Keratinocyte (primary cell): ENCODE measurements around the gene SOX10. TPM values are rescaled to one million over a fixed set of nuclear protein-coding genes. Genes with fewer than 3 reads are reported as not detected.

Experiments used
- DNase-seq: peaks from one replicate; pipeline ENCODE4 v3.0.0-alpha.2; 2011; ENCODE audit warnings: low read depth, missing footprints, low spot score
- FAIRE-seq: peaks from 2 replicates; lab custom pipeline; 2011; peaks lifted over from hg19 to GRCh38; lab: Jason Lieb, UNC
- H2AFZ ChIP-seq: 2 replicates; pipeline ENCODE4 v1.6.0; 2012; ENCODE audit warnings: low read length, control low read depth, inconsistent platforms; ENCODE audit not compliant: control insufficient read depth
- H3K27ac ChIP-seq: 2 replicates; pipeline ENCODE4 v1.5.1; 2011; ENCODE audit warnings: low read length; ENCODE audit not compliant: control insufficient read depth, insufficient read depth
- H3K27me3 ChIP-seq: 3 replicates; pipeline ENCODE4 v1.6.0; 2011; ENCODE audit warnings: low read length; ENCODE audit not compliant: control insufficient read depth, insufficient read depth; ENCODE audit errors: extremely low read depth
- H3K36me3 ChIP-seq, 2 experiments: 2 replicates in 1 of 2; 3 replicates in 1 of 2; pipeline ENCODE4 v1.5.1; 2011; ENCODE audit warnings: low read length in 2 of 2, mild to moderate bottlenecking in 1 of 2; ENCODE audit not compliant: control insufficient read depth in 2 of 2, insufficient read depth in 2 of 2; ENCODE audit errors: extremely low read depth in 1 of 2
- H3K4me1 ChIP-seq: 3 replicates; pipeline ENCODE4 v1.5.1; 2011; ENCODE audit warnings: low read length; ENCODE audit not compliant: control insufficient read depth, insufficient read depth; ENCODE audit errors: extremely low read depth
- H3K4me2 ChIP-seq: 3 replicates; pipeline ENCODE4 v1.6.0; 2011; ENCODE audit warnings: low read depth, low read length; ENCODE audit not compliant: control insufficient read depth, insufficient read depth; ENCODE audit errors: extremely low read depth
- H3K4me3 ChIP-seq, 3 experiments: fragments of 200-600 bp in 1 of 3; sonication (generic) in 1 of 3; 2 replicates in 2 of 3; 3 replicates in 1 of 3; pipeline ENCODE4 v1.5.1; 2011 to 2016; ENCODE audit warnings: low read length in 3 of 3, mild to moderate bottlenecking in 3 of 3, control low read depth in 2 of 3, inconsistent platforms in 1 of 3, low read depth in 1 of 3, mixed read lengths in 1 of 3, mixed run types in 1 of 3, moderate library complexity in 1 of 3; ENCODE audit not compliant: control insufficient read depth in 2 of 3, insufficient read depth in 2 of 3; ENCODE audit errors: extremely low read depth in 1 of 3
- H3K79me2 ChIP-seq: 2 replicates; pipeline ENCODE4 v1.6.0; 2012; ENCODE audit warnings: low read length; ENCODE audit not compliant: control insufficient read depth, insufficient read depth
- H3K9ac ChIP-seq: 3 replicates; pipeline ENCODE4 v1.6.0; 2011; ENCODE audit warnings: low read length; ENCODE audit not compliant: control insufficient read depth, insufficient read depth; ENCODE audit errors: extremely low read depth
- H3K9me1 ChIP-seq: 3 replicates; pipeline ENCODE4 v1.6.0; 2011; ENCODE audit warnings: low read length; ENCODE audit not compliant: control insufficient read depth, insufficient read depth; ENCODE audit errors: extremely low read depth
- H3K9me3 ChIP-seq: 2 replicates; pipeline ENCODE4 v1.5.1; 2012; ENCODE audit warnings: low read depth, low read length; ENCODE audit not compliant: control insufficient read depth
- H4K20me1 ChIP-seq: 3 replicates; pipeline ENCODE4 v1.6.0; 2011; ENCODE audit warnings: low read length; ENCODE audit not compliant: control insufficient read depth, insufficient read depth; ENCODE audit errors: extremely low read depth
- EZH2 ChIP-seq: IDR thresholded peaks from one replicate; pipeline ENCODE4 v1.6.1; 2012; ENCODE audit warnings: inconsistent platforms, mild to moderate bottlenecking, low read length, moderate library complexity
- dilution Hi-C: fragments of 300-500 bp; cut with MboI; formaldehyde crosslinking; loops from one replicate; pipeline ENCODE4 v1.7.0; 2020; ENCODE audit warnings: low sequenced_read_pairs; ENCODE audit not compliant: extremely low pct_ligation_motif_present
- polyA plus RNA-seq, 5 experiments: library from polyadenylated mRNA; depleted of rRNA in 3 of 5; stranded (reverse) in 3 of 5; stranded (forward) in 1 of 5; unstranded in 1 of 5; fragments of >200 nt; gene quantifications; 1 replicate in 1 of 5; 2 replicates in 3 of 5; 3 replicates in 1 of 5; pipeline versions ENCODE4 v1.2.1 to v1.2.3, GENCODE V29; 2011 to 2012; ENCODE audit warnings: missing spikeins in 2 of 5, low read depth in 1 of 5, low replicate concordance in 1 of 5
- TF ChIP-seq, protein P1 (sequence below), 3 experiments: IDR thresholded peaks in 1 of 3; conservative IDR thresholded peaks in 1 of 3; optimal IDR thresholded peaks in 1 of 3; 2 replicates in 2 of 3; 3 replicates in 1 of 3; pipeline versions ENCODE3 to v1.5.1; 2011; ENCODE audit warnings: low read length in 3 of 3, mild to moderate bottlenecking in 3 of 3, moderate library complexity in 2 of 3, control low read depth in 1 of 3, inconsistent platforms in 1 of 3; ENCODE audit not compliant: insufficient read depth in 2 of 3; ENCODE audit errors: extremely low read depth in 1 of 3

Gene SOX10
- polyA plus RNA-seq, 1 donor (not counting 4 experiments of a cell fraction or from before 2014, with no cell fraction given) = not detected

DNA sequence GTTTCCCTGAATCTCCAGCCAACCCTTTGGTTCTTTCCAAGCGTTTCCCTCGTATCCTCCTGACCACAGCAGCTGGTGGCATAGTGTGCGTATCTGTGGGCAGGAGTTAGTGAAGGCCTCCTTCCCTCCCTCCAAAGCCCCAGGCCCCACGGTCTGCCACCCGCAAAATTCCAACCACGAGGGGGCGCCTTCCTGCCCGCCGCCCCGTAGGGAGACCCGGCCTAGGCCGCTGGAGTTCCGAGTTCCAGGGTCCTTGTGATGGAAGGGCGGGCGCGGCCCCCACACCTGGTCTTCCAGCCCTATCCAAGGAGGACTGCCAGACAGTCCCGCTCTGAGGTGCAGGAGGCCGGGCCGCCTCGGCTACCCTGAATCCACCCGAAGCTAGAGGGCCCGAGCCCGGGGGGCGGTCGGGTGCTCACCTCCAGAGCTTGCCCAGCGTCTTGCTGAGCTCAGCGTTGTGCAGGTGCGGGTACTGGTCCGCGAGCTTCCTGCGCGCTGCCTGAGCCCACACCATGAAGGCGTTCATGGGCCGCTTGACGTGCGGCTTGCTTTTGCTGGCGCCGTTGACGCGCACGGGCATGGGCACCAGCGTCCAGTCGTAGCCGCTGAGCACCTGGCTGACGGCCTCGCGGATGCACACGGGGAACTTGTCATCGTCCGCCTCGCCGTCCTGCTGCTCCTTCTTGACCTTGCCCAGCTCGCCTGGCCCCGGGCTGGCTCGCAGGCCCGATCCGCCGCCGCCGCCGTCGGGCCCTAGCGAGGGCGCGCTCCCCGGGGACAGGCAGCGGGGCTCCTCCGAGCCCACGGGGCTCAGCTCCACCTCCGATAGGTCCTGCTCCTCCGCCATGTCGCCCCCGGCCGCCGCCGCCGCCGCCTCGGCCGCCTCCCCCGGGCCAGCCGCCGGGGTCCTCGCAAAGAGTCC lies 1.2 kb downstream of the SOX10 start:
- Histone ChIP-seq H3K4me3 (no peak overlapping the region), H3K9me3 (no peaks in the 10 kb centered on the region), H3K9me1 (no peaks in the 10 kb centered on the region), H2AFZ (no peak overlapping the region), H3K27ac (no peak overlapping the region), H3K79me2 (no peaks in the 10 kb centered on the region), H3K9ac (no peak overlapping the region), H3K4me2 (no peak overlapping the region), H3K36me3 (no peaks in the 10 kb centered on the region), H4K20me1 (no peaks in the 10 kb centered on the region), H3K27me3 (no peaks in the 10 kb centered on the region), H3K4me1 (no peaks in the 10 kb centered on the region)
- DNase-seq (no peak), FAIRE-seq (no peak)
- TF ChIP-seq EZH2 = no peak
- TF ChIP-seq, protein P1, sequence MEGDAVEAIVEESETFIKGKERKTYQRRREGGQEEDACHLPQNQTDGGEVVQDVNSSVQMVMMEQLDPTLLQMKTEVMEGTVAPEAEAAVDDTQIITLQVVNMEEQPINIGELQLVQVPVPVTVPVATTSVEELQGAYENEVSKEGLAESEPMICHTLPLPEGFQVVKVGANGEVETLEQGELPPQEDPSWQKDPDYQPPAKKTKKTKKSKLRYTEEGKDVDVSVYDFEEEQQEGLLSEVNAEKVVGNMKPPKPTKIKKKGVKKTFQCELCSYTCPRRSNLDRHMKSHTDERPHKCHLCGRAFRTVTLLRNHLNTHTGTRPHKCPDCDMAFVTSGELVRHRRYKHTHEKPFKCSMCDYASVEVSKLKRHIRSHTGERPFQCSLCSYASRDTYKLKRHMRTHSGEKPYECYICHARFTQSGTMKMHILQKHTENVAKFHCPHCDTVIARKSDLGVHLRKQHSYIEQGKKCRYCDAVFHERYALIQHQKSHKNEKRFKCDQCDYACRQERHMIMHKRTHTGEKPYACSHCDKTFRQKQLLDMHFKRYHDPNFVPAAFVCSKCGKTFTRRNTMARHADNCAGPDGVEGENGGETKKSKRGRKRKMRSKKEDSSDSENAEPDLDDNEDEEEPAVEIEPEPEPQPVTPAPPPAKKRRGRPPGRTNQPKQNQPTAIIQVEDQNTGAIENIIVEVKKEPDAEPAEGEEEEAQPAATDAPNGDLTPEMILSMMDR (optimal IDR thresholded peaks at IDR 0.05 in 1 of 3, IDR thresholded peaks at IDR 0.05 in 1 of 3, conservative IDR thresholded peaks at IDR 0.05 in 1 of 3; ENCODE audit: extremely low read depth in 1 of 3, insufficient read depth in 2 of 3, low read length in 3 of 3) = peak in 2 of 3 experiments; percentile 6 to 21
- dilution Hi-C loops = no loop called here

DNA sequence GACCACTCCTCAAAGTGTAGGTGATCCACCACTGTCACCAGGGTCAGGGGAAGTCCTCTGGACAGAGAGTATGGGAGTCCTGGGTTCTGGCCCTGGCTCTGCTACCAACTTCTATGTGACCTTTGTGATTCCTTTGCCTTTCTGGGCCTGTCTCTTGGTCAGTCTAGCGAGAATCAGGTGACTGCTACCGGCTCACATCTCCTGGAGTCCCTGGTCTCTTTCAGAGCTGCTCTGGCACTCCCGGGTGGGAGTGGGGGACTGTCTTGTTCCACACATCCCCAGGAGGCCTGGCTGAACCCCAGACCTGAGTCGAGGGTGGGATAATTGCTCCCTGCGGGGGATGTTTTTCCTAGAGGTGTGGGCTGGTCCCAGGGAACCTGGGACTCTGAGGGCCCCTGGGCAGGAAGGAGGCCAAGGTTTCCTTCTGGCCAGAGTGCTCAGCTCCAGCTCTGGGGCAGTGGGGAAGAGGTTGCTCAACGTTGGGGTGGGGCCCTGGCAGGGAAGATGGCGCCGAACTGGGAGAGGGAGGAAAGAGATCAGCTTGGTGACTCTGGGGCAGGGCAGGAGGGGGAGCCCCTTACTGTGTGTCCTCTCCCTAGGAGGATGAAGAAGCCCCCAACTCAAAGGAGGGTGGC lies 2.1 kb downstream of the SOX10 start:
- Histone ChIP-seq H4K20me1 (no peaks in the 10 kb centered on the region), H3K9me1 (no peaks in the 10 kb centered on the region), H3K4me3 (no peak overlapping the region), H3K4me2 (no peak overlapping the region), H3K36me3 (no peaks in the 10 kb centered on the region), H3K9me3 (no peaks in the 10 kb centered on the region), H3K27me3 (no peaks in the 10 kb centered on the region), H3K9ac (no peak overlapping the region), H3K79me2 (no peaks in the 10 kb centered on the region), H2AFZ (no peak overlapping the region), H3K27ac (no peak overlapping the region), H3K4me1 (no peaks in the 10 kb centered on the region)
- dilution Hi-C loops = no loop called here
- TF ChIP-seq, protein P1 (optimal IDR thresholded peaks at IDR 0.05 in 1 of 3, IDR thresholded peaks at IDR 0.05 in 1 of 3, conservative IDR thresholded peaks at IDR 0.05 in 1 of 3; ENCODE audit: extremely low read depth in 1 of 3, insufficient read depth in 2 of 3, low read length in 3 of 3) = no peak
- no peak for TF ChIP-seq EZH2
- no peak for DNase-seq
- FAIRE-seq = no peak
